Activated CD4-positive, CD25-positive, alpha-beta regulatory T cell treated with anti-CD3 and anti-CD28 coated beads, Interleukin-2, amount 50 U/mL, for 24 hours (primary cell): ENCODE measurements around the gene ZNF397.

Source experiments
- ATAC-seq, 2 donors: fragments of 150-1000 bp; cut with Tn5 transposase; one replicate each; pipeline ENCODE4 v1.10.0; 2021; ENCODE audit warnings: mild to moderate bottlenecking in 1 of 2, moderate library complexity in 1 of 2

The ZNF397 gene

GRCh38 chr18:35303610-35304009, 62.8 kb downstream of the ZNF397 start:
- ATAC-seq: no peak

- no peak for ATAC-seq
These were observed 65.9 kb downstream of the ZNF397 start for GRCh38 chr18:35306588-35307250.
